Limb (tissue), 2 donors: ENCODE measurements around the gene CTNNA1.
"Not testable (repeated sequence)": the region's sequence is repeated elsewhere in the genome, so short reads cannot be mapped to it uniquely, and the experiment has no call there.

Experiments used
- DNase-seq, 2 donors: peaks; one replicate each; pipeline ENCODE4 v3.0.0-alpha.2; 2016; ENCODE audit errors: extremely low spot score in 2 of 2

Gene CTNNA1

DNA sequence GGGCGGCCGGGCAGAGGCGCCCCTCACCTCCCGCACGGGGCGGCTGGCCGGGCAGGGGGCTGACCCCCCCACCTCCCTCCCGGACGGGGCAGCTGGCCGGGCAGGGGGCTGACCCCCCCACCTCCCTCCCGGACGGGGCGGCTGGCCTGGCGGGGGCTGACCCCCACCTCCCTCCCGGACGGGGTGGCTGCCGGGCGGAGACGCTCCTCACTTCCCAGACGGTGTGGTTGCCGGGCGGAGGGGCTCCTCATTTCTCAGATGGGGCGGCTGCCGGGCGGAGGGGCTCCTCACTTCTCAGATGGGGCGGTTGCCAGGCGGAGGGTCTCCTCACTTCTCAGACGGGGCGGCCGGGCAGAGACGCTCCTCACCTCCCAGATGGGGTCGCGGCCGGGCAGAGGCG, 57.6 kb downstream of the CTNNA1 start:
- not testable (repeated sequence) for DNase-seq

DNA sequence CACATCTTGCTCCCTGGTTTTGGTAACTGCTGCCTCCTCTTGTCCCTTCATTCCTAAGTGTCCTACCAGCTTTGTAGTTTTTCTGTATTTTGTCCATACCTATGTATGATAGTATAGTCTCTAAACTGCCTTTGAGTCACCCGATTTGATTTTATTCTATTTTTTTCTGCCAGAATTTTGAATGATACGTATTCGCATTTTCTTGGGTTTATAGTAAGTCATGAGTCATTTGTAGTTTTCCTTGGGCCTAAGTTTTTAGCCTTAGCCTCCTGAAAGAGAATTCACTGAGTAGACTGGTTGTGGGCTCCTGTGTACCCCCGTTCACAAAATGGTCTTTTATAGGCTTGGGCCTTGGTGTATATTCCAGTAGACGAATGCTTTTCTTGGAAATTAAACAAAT, 62.3 kb downstream of the CTNNA1 start:
- no peak for DNase-seq

DNA sequence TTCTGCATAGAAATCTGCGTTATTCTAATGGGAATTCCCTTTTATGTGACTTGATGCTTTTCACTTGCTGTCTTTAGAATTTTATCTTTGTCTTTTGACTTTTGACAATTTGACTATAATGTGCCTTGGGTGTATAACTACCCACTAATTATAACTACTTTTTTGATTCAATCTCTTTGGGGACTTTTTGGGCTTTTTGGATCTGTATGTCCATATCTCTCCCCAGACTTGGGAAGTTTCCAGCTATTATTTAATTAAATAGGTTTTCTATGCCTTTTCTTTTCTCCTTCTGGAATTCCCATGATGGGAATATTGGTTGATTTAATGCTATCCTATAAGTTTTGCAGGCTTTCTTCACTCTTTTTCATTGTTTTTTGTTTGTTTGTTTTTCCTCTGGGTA, 64.0 kb downstream of the CTNNA1 start:
- no peak for DNase-seq

DNA sequence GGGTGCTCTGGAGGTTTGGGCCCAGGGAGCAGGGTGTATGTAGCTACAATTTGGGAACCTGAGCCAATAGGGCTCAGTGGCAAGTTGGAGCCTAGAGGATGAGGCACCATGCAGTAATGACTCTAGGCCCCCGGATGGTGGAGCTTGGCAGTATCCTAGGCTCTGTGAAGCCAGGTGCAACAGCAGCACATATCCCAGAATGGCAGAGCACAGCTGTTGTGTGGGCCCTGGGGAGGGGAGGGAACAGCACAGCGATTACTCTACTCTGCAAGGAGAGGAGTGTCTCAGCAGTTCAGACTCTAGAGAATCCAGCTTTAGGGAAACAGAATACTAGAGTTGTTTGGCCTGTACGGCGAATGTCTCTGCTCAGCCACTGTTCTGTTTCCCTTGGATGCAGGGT, 65.9 kb downstream of the CTNNA1 start:
- DNase-seq: peak; percentile 27 to 50

DNA sequence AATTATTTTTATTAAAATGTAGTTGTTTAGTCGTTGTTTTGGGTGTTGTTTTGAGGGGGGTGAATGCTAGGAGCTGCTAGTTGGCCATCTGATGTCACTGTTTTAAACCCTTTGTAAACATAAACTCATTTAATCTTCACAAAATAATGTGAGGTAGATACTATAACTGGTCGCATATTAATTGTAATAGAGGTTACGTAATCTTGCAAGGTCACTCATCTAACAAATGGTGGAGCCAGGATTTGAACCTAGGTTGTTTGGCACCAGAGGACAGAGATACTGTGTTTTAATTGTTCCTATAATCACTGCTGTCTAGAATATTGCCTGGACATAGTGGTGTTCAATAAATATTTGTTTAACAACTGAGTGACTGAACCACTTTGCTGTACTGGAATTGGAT, 67.5 kb downstream of the CTNNA1 start:
- no peak for DNase-seq

DNA sequence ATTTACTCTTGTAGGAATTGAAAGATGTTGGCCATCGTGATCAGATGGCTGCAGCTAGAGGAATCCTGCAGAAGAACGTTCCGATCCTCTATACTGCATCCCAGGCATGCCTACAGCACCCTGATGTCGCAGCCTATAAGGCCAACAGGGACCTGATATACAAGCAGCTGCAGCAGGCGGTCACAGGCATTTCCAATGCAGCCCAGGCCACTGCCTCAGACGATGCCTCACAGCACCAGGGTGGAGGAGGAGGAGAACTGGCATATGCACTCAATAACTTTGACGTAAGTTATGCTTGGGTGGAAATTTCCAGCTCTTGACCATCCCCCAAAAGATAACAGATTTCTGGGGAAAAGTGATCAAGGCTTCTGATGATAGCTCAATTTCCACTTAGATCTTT, 71.3 kb downstream of the CTNNA1 start:
- DNase-seq: no peak

DNA sequence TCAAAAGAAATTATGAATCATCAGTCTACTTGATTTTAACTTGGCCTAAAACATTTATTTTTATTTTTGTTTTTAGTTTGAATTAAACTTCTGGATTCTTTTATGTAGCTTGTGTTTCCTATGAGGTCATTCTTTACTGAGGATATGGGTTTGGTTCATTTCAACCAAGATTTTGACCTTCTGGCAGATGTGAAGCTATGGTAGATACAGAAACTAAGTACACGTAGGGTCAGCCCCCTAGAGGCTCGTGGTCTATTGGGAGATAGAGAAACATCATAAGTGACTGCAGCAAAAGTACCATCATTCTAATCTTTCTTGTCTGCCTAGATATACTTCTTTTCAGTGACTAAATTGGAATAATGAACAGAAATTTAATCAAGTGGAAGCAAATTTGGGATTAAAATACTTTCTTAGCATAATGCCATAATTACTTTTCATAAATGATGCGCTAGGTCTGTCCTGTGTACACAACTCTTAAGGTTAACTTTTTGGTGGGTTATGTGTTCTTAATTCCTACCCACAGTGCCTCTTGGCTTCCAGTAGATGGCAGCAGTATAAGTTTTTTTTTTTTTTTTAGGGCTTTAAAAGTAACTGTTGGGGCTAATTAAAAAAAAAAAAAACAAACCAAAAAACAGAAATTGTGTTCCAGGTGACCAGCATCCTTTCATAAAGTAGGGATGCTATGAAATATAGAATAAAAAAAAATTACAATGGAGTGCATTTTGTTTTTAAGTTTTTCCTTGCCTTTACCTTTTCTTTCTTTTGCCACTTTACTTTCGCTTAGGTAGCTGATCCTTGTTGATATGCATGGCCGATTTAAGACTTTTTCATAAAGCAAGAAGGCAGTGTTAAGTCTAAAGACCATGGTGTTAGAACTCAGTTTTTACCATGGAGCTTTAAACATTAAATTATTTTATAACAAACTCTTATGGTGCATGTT, 72.0 kb downstream of the CTNNA1 start:
- no peak for DNase-seq

DNA sequence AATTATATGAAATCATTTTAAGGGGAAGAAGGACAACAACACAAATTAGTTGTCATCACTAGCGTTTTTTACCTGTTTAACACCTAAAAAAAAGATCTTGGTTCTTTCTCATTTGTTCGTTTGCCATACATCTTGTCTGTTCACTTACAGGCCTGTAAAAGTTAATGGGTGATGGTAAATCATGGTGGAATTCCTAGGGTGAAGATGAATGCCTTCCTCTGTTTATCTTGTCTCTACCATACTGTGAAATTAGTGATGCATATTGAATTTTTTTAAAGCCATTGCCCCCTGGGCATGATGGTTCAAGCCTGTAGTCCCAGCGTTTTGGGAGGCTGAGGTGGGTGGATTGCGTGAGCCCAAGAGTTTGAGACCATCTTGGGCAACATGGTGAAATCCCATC, 75.3 kb downstream of the CTNNA1 start:
- no peak for DNase-seq

DNA sequence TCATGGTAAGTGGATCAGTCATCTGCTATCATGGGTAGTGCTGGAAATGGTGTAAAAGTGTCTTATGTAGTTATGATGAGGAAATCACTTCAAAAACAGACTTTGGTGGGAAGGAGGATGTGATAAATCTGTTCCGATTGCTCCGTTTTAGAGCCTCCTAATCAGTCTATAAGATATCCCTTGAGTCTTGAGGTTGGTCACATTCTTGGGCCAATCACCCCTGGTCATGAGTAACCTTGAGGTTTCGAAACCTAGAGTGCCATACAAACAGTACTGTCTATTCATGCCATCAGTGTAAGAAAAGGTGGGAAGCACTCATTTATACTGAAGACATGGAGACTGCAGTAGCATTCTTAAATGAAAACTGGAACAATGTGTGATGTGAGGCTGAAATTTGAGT, 76.1 kb downstream of the CTNNA1 start:
- no peak for DNase-seq

DNA sequence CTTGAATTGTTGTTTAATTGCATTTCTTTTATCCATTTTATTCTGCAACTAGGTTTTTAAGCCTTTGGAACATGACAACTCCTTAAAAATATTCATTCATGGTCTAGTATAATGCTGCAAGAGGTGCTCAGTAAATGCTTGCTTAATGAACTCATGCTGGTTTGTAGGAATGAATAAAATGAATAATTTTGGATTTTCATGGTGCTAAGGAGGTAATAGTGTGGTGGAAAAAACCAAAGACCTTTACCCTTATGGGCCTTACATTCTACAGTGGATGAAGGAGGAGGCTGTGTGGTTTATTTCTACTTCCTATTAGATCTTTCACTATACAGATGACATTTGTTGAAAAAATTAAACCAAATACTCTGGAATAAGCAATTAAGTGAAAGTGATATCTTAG, 78.5 kb downstream of the CTNNA1 start:
- no peak for DNase-seq

DNA sequence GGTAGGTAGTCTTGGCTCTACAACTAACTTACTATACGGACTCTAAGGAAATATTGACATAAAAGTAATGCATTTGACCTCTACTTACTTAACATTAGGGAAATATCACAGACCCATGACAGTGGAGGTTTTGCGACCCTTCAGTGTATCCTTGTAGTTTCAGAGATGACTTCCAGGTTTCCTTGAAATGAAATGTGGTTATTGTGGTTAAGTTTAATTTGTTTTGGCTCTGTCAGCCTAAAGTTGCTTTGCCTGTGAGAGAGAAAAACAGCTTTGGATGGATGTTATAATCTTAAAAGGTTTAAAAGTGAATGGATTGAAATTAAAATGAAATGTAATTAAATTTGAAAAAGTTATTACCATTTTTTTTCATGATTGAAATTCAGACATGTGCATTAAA, 79.0 kb downstream of the CTNNA1 start:
- DNase-seq: no peak

DNA sequence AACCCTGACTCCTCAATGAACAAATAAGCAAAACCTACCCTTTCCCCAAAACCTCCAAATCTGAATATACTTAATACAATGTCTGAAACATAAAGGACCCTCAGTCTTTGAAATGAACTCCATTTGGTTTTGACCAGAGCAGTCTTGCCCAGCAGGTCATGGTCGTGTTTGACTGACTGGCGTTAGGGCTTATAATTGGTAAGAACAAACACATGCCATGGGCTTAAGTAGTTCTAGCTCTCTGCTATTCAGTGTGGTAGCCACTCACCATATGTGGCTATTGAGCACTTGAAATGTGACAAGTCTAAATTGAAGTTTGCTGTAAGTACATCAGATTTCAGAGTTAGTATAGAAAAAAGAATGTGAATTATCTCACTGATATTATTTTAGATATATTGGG, 79.9 kb downstream of the CTNNA1 start:
- no peak for DNase-seq

DNA sequence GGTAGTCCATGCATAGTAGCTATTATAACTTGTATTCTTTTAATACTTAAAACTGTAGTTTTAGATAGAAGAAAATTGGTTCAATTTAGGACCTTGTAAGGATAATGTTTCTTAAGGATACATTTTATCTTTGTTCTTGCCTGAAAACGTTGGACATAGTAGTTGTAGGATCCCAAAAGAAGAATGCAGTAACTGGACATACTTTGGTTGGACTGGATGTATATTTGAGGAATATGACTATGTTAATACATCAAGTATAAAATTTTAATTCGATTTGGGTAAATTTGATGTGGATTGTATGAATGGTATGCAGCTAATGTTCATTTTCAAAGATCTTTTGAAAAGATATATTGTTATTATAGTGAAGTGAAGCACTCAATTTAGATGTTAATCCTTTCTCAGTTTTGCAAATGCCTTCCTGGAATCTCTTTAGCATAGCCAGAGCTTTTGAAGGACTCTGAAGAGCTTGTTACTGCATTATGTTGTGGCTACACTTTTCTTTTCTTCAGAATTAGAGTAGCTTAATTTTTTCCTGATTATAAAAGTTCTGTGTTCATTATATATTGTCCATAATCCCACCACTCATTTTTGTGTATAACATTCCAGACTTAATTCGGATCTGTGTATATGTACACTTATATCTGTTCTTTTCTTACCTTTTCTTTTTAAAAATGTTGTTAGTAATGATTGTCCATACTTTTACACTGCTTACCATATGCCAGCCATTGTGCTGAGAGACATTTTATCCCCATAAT, 80.7 kb downstream of the CTNNA1 start:
- DNase-seq: no peak

DNA sequence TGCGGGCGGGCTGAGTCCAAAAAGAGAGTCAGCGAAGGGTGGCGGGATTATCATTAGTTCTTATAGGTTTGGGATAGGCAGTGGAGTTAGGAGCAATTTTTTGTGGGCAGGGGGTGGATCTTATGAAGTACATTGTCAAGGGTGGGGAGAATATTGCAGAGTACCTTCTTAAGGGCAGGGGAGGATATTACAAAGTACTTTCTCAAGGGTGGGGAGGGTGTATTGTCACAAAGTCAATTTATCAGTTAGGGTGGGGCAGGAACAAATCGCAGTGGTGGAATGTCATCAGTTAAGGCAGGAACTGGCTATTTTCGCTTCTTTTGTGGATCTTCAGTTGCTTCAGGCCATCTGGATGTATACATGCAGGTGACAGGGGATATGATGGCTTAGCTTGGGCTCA, 81.6 kb downstream of the CTNNA1 start:
- DNase-seq: not testable (repeated sequence)

DNA sequence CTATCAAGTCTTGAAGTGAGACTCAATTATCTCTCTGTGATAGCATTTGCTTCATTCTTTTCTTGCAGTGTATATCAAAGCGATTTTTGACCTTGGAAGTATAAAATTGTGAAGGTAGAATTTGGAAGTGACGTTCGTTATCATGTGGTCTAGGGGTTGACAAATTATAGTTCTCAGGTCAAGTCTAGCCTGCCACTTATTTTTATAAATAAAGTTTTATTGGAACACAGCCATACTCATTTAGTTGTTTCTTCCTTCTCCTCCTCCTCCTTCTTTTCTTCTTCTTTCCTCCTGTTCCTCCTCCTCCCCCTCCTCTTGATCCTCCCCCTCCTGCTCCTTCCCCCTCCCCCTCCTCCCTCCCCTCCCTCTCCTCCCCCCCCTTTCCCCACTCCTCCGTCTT, 83.9 kb downstream of the CTNNA1 start:
- DNase-seq: no peak

DNA sequence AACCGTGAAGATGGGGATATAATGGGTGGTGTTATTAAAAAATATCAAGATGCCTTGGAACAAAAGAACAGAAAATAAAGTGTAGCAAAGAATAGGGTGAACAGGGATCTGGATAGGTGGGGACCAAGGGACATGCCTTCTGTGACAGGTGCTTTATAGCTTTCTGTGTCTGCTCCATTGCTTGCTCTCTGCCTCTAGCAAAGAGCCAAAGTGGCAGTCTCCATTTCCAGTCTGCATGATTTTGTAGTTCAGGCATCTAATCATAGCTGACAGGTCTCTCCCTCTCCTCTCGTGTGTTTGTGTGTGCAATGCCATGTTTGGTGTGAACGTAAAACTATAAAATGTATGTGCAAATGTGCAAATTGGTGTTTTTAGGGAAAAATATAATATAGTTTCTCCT, 86.9 kb downstream of the CTNNA1 start:
- DNase-seq: no peak

DNA sequence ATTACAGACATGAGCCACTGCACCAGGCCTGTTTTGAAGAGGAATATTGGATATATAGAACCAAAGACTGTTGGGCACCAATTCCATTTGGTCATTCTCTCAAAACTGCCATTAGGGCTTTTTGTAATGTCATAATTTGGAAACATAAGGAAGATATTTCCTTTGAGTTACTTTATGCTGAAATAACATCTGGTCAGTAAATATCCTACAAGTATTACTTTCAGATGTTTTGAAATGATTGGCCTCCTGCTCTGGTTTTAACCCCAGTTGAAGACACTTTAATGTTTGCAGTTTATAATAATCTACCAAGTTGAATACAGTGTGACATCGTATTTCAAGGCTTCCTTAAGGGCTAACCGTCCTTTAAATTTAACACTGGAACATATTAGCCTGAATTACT, 88.3 kb downstream of the CTNNA1 start:
- no peak for DNase-seq

DNA sequence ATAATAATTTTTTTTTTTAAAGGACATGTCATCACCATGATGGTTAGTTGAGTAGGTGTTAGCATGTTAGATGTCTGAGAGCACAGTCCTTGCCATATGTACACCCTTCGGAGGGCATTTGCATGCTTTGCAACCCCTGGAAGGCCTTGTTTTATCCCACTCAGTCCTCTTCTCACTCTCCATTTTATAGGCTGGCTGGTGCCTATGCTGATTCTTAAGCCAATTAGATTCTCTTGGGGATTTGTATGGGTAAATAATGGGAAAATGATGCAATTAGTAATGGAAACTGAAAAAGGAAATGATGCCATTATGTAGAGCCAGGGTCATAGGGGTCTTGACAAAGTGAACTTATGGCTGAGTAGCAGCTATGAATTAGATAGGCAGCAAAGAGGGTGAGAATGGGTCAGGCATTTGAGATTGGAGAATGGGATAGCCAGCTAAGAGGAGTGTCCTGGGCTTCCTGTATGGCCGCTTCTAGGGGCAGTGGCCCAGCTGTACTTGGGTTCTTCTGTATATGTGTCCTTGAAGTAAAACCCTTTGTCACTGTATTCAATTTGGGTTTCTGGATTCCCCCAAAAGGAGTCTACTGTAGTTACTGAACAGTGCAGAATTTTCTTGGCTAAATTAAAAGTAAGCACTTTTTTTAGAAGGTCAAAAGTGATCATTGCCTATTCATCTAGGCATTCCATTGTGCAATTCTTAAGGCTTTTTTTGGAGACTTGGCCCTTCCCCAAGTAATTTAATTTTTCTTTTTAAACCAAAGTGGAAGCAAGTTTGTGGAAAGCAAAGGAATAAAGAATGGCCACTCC, 90.3 kb downstream of the CTNNA1 start:
- no peak for DNase-seq

DNA sequence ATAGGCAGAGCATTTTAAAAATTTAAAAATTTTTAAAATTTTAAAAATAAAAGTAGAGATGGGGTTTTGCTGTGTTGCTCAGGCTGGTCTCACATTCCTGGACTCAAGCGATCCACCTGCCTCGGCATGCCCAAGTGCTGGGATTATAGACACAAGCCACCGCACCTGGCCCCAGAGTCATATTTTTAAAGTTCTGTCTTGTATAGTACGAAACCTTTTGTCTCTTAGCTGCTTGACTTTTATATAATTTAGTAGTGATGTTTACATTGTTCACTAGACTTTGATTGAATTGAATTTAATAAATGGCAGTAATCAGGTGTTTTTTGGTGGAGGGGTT, 90.9 kb downstream of the CTNNA1 start:
- DNase-seq: no peak

DNA sequence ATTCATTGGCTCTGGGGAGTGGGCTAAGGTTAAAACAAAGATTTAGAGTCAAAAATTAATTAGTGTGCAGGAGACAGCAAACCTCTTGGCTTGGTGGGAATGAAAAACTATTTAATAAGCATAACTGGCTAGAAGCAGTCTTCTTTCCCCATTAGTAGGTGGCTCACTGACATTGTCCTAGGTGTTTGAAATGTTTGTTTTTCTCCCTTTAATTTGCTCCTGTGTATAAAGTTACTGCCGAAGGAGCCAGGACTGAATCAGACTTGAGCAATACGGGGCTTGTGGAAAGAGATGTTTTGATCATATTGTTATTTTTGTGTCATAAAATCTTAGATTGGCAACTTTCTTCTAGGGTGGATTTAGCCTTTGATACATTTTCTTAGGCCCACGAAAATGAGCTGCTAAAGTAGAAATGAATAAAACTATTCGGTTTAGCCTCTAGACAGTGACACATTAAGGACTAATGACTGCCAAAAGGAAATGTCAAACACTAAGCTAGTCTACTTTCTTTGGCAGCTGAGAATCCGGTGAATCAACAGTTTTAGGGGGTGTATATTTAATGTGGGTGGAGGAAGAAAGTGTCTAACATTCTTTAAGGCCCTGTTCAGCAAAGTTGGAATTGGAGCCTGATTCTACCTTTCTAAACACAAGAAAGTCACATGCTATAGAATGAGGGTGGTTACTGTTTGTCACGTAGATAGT, 91.7 kb downstream of the CTNNA1 start:
- no peak for DNase-seq

DNA sequence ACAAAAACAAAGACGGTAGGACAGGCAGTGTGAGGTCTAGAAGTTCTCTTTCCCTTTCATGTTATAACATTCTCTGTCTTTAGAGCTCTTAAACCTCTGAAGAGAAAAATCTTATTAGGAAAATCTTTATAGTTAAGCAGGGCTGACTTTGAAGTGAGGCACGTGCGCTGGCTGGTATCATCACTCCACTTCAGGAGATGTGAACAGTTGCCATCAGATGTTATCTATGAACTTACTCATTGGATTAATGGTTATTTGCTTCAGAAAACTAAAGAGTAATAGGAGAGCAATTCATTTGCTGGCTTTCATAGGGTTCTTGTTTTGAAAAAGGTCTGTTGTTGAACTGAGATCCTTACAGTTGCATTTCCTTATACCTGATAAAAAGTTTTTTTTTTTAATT, 96.2 kb downstream of the CTNNA1 start:
- no peak for DNase-seq

DNA sequence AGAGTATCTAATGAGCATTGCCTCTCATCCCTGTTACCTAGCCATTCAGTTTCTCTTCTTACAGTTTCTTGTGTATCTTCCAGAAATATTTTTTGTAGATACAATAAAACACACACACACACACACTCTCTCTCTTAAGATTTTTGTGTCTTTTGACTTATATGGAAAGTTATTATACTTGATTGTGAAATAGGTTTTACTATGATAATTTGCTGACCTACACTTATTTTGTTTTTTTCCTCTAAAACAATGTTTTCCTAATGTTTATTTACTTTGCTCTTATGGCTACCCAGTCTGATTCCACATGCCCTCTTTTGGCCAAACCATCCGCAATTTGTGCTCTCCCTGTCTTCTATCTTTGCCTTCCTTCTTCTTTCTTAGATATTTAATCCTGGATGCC, 96.7 kb downstream of the CTNNA1 start:
- DNase-seq: no peak
